Fibroblast of villous mesenchyme (primary cell): Measurements from ENCODE around the gene TF. TPM values are rescaled to one million over a fixed set of nuclear protein-coding genes. Genes with fewer than 3 reads are reported as not detected.

Source experiments
- DNase-seq: peaks from one replicate; pipeline ENCODE4 v3.0.0-alpha.2; 2010; ENCODE audit warnings: low read depth
- H3K4me3 ChIP-seq: 2 replicates; pipeline ENCODE4 v1.5.1; 2011; ENCODE audit warnings: low read depth, mild to moderate bottlenecking, low read length
- total RNA-seq: library from RNA; depleted of rRNA; stranded (reverse); fragments of >200 nt; gene quantifications from 2 replicates; pipeline ENCODE4 v1.2.3, GENCODE V29; 2012
- TF ChIP-seq, protein P1 (sequence below): IDR thresholded peaks from 2 replicates; pipeline ENCODE4 v1.5.1; 2012; ENCODE audit warnings: low read depth, mild to moderate bottlenecking, low read length; ENCODE audit not compliant: insufficient read depth

TF gene
- under 0.01 TPM in 1 of 2 replicates, not detected in the other for total RNA-seq

DNA sequence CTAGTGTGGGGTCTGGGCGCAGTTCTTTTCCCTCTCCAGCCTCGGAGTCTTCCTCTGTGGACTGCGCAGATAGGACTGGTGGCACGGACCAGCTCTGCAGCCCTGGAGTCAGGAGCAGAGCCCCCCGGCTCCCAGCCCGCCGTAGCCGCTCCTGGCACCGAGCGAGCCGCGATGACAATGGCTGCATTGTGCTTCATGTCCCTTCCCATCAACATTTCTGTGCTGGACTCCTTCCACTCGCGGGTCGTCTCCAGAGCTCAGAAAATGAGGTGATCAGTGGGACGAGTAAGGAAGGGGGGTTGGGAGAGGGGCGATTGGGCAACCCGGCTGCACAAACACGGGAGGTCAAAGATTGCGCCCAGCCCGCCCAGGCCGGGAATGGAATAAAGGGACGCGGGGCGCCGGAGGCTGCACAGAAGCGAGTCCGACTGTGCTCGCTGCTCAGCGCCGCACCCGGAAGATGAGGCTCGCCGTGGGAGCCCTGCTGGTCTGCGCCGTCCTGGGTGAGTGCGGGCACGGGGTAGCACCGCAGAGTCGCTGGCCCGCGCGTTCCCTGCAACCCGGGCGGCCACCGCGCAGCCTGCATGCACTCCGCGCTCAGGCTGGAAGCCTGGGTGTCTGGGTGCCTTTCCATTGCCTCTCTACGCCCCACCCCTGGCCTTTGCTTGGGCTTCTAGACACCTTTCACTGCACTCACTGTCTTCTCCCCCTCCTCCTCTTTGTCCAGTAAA is at the start of gene TF:
Gene TF (plus strand): TSS at position 413 of the 731 bp plus-strand sequence. CDS start 48 bp downstream, at position 461.
- H3K4me3 ChIP-seq: no peak within 1 kb of the TSS
- no peak for DNase-seq
- TF ChIP-seq, protein P1, sequence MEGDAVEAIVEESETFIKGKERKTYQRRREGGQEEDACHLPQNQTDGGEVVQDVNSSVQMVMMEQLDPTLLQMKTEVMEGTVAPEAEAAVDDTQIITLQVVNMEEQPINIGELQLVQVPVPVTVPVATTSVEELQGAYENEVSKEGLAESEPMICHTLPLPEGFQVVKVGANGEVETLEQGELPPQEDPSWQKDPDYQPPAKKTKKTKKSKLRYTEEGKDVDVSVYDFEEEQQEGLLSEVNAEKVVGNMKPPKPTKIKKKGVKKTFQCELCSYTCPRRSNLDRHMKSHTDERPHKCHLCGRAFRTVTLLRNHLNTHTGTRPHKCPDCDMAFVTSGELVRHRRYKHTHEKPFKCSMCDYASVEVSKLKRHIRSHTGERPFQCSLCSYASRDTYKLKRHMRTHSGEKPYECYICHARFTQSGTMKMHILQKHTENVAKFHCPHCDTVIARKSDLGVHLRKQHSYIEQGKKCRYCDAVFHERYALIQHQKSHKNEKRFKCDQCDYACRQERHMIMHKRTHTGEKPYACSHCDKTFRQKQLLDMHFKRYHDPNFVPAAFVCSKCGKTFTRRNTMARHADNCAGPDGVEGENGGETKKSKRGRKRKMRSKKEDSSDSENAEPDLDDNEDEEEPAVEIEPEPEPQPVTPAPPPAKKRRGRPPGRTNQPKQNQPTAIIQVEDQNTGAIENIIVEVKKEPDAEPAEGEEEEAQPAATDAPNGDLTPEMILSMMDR: no peak

DNA sequence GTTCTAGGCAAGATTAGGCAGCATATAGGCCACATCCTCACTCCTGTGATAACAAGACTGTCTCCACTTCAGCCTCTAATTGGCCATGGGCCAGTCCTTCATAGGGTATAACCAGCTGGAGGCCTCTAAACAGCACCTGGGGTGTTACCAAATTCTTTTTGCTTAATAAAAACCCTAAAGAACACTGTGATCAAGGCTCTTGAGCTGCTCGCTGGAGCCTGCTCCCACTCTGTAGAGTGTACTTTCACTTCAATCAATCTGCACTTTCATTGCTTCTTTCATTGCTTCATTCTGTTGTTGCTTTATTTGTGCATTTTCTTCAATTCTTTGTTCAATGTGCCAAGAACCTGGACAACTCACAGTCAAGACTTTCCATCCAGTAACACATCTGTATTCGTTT is 48.2 kb upstream of the TF start:
- TF ChIP-seq, protein P1: no peak
- no peak for DNase-seq

DNA sequence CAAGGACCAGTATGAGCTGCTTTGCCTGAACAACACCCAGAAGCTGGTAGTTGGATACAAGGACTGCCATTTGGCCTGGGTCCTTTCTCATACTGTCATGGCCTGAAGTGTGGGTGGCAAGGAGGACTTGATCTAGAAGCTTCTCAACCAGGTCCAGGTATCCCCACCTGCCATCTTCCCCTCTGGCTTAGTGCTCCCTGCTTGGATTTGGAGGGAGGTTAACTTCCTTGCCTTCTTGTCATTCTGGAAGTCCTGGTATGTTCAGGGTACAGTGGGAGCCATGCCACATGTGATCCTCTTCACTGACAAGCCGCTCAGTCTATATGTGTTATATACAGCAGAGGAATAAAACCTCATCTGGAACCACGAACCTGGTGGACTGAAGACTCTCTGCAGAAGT is 46.7 kb upstream of the TF start:
- no peak overlapping the region for H3K4me3 ChIP-seq
- no peak for DNase-seq
- TF ChIP-seq, protein P1: no peak

More for the DNA sequence above, 48.2 kb upstream of the TF start:
- no peak overlapping the region for H3K4me3 ChIP-seq

DNA sequence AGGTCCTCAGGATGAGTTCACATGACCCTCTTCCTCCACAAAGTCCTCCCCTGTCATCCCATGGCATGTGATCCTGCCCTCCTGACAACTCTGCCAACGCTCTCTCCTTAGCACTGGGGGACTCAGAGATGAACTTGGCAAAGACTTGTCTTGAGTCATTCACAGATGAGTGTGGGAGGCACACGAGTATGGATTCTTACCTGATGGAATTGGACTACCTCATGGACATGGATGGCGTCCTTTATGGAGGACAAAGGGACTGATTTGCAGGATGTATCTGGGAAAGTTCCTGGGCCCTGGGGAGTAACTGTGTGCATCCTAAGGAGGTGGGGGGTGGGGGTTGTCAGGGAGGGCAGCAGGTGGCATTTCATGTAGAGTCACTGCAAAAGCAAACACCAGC is 46.3 kb upstream of the TF start:
- TF ChIP-seq, protein P1: no peak
- no peak overlapping the region for H3K4me3 ChIP-seq
- DNase-seq: no peak

DNA sequence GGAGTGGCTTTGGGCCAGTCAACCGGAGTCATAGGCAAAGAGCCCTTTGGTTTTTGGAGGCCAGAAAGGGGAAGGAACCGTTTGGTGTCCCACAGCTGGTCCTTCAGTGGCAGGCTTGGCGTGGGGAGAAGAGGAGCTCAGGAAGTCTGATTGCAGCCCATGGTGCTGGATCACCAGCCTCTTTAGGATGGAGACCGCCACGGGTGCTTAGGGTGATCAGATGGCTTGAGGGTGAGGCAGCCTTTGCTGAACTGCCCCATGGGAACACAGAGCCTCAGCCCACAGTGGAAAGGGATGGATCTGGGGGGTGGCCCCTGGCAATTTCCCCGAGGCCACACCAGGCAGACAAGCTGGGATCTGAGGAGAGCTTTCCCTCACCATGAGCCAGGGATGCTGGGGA is 45.8 kb upstream of the TF start:
- DNase-seq: no peak
- H3K4me3 ChIP-seq: no peak overlapping the region
- TF ChIP-seq, protein P1: no peak

DNA sequence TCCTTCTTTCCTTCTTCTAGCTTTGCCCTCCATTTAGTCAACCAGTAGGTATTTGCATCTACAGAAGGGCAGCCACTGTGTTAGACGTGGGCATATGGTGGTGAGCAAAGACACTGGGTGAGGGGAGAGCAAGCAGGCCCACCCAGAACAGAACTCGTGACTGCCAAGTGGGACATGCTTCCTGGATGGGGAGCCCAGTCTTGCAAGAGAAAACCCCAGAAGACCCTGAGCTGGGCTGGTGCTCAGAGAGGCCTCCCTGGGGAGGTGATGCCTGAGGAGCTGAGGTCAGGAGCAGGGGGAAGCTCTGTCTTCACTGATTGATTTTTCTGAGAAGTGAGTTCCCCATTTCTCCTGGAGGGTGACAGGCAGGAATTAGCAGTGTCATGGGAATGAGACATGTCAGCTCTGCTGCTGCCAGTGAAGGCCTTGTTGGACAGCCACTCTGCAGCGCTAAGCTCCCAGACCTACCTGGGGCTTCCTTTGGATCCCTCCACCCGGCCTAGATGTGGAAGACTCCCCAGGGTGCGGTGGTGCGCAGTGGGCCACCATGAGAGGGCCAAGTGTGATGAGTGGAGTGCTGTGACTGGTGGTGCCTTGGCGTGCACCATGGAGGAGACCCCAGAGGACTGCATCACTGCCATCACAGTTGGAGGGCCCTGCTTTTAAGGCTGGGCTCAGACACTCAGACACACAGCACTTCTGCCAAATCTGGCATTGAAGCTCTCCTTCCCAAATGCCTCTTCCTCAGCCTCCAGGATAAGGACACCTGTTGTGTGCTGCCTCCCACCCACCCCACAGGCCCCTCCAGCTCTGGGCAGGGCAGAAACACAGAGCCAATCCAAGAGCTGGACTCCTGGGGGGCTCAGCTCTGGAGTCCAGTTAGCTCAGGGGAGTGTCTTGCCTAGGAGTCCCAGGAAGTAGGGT is 44.5 kb upstream of the TF start:
- no peak overlapping the region for H3K4me3 ChIP-seq
- TF ChIP-seq, protein P1: no peak
- DNase-seq: no peak
